GM20431 (cell line): ENCODE measurements around the gene GRIK2.
"Not testable (repeated sequence)": the region's sequence is repeated elsewhere in the genome, so short reads cannot be mapped to it uniquely, and the experiment has no call there.

Experiments
- in situ Hi-C: fragments of 300-500 bp; cut with MseI, MboI; formaldehyde crosslinking; loops from one replicate; pipeline ENCODE4 v1.15.0; 2020; ENCODE audit warnings: low sequenced_read_pairs; ENCODE audit not compliant: unreplicated experiment

The GRIK2 gene

GRCh38 chr6:101605874-101606273, 212.4 kb downstream of the GRIK2 start:
- in situ Hi-C loops: no loop called here

DNA sequence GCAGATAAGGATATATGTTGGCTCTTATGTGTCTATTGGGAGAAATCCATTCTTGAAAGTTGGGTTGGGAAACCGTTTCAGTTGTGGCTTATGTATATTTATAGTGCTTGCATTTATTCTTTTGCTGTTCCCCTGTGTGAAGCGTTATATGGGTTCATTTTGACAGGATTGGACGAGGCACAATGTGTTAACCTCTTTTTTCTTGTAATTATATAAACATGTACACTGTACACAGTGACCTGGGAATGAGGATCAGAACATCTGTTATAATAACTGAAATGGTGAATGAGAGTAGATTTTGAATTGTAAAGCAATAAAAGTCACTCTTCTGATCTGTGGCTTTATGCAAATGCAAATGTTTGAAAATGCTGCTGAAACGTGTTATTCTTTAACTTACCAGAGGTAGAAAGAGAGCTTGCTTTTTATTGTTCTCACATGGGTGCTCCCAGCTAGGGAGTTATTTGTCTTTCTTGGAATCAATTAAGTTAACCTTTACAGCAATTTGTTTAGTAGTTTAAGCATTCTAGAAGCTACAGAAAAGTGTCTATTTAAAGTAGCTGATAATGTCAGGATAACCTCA, 213.7 kb downstream of the GRIK2 start:
- in situ Hi-C loops: no loop called here

- in situ Hi-C loops: no loop called here
Measured at GRCh38 chr6:101608703-101609102, 215.2 kb downstream of the GRIK2 start.

- in situ Hi-C loops: no loop called here
Measured at GRCh38 chr6:101613556-101613955, 220.0 kb downstream of the GRIK2 start.

GRCh38 chr6:101614774-101615173, 221.3 kb downstream of the GRIK2 start:
- in situ Hi-C loops: no loop called here

DNA sequence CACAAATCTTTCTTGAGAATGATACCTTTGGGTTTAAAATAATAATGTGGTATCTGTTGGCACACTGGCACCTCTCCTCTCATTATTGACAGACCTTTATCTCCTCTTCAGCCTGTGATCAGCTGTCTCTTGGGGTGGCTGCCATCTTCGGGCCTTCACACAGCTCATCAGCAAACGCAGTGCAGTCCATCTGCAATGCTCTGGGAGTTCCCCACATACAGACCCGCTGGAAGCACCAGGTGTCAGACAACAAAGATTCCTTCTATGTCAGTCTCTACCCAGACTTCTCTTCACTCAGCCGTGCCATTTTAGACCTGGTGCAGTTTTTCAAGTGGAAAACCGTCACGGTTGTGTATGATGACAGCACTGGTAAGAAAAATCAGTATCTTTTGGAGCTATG, 232.8 kb downstream of the GRIK2 start:
- in situ Hi-C loops: no loop called here

- in situ Hi-C loops: no loop called here
Measured at GRCh38 chr6:101630941-101631340, 237.4 kb downstream of the GRIK2 start.

DNA sequence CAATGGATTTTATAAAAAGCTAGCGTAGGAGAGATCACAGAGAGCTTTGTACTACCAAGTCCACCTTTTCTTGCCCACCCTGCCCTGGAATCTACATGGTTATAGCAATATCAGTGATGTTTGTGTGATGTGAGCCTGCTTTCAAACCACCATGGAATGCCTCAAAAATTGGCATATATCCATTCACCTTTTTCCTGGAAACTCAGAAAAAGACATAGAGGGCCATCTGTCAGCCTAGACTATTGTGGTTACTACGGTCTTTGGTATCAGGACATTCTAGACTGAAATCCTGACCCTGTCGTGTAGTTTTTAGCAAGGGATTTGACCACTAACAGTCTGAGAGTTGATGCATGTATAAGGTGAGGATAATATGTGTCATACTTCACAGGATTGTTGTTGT, 239.6 kb downstream of the GRIK2 start:
- in situ Hi-C loops: no loop called here

DNA sequence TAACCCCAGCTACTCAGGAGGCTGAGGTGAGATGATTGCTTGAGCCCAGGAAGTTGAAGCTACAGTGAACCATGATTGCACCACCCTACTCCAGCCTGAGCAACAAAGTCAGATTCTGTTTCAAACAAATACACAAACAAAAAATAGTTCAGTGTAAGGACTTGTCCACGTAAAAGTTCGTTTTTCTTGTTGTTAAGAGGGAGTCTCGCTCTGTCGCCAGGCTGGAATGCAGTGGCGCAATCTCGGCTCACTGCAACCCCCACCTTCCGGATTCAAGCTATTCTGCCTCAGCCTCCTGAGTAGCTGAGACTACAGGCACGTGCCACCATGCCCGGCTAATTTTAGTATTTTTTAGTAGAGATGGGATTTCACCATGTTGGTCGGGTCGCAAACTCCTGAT, 245.4 kb downstream of the GRIK2 start:
- in situ Hi-C loops: not testable (repeated sequence)

DNA sequence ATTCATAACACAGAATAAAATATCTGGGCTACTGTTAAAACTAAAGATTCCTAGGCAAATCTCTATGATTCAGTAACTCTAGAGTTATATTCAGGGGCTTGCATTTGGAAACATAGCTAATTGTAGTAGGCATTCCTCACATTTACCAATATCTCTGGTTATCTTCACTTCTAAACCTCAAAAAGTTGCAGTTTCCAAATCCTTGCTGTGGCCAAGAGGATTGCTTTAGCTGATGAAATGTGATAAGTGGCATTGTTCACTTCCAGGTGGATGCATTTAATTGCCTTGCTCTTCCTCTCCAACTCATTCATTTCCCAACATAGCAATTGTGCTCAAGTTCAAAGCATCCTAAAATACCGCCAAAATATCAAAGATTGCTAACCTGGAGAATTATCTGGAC, 246.6 kb downstream of the GRIK2 start:
- in situ Hi-C loops: no loop called here

DNA sequence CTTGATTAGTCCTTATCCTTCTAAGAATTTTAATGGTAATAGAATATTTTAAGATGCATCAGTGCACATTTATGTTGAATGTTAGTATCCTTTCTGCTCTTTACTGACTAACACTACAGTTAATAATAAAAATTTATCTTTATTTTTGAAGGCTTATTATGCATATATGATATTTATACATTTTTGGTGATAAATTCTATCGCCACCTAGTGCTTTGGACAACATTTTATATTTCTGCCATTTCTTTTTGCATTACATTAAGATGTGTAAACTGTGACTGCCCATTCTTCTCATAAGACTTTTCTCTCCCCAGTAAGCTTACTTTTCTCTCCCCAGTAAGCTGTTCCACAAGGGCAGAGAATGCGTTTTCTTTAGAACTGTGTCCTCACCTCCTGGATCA, 252.3 kb downstream of the GRIK2 start:
- in situ Hi-C loops: no loop called here

- in situ Hi-C loops: no loop called here
Measured at GRCh38 chr6:101650402-101651100, 257.0 kb downstream of the GRIK2 start.

DNA sequence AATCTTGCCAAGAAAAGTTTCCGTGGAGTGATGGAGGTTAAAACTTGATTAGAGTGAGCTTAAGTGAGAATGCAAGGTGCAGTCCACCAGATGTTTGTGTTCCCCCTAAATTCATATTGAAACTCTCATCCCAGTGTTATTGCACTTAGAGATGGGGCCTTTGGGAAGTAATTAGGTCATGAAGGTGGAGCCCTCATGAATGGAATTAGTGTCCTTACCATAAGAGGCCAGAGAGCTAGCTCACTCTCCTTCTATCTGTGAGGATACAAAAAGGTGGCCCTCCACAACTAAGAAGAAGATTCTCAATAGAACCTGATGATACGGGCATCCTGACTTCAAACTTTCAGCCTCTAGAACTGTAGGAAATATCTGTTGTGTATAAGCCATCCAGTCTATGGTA, 258.6 kb downstream of the GRIK2 start:
- in situ Hi-C loops: no loop called here

DNA sequence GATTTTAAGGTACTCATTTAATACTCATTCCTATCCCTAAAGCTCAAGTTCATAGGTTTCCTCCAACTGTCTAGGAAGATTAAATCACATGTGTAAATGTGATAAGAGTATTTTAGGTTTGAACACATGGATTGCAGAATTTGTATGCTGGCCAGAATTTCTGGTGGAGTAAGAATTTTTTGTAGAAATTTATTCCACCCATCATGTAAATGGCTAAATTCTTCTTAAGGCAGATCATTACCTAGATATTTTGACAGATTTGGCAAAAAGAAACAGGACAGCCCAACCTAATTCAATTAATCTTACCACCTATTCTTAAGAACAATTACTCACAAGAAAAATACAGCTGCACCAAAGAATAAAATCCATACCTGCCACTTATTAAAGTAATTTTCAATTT, 261.6 kb downstream of the GRIK2 start:
- in situ Hi-C loops: no loop called here

DNA sequence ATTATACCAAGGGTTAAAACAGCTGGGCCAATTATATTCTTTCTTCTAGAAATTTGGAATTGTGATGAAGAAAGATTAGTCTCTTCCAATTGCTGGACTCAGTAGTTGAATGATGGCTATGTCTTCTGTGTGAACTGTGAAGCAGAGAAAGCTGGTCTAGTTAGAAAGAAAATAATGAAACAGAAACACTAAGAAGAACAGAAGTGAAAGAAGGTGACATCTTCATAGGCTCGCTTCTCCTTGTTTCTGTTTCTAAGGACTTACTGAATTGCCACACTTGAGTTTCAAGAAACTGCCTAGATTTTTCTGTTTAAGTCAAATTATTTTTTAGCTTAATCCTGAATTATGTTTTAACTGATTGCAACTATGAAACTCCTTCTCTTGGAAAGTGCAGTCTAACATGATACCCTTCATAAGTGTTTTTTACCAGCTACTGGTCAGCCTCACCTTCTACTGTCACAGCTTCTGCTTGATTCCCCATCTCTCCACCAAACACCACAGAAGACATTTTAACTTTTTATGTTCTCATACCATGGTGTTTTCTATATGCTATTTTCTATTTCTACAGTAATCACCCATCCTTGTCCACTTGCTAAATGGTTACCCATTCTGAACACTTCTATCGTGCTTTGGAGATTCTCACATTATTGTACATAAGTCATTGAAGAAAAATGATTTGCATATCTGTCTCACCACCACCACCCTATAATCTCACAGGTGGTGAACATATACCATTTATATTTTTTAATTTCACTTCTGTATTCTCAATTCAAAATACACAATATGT, 268.8 kb downstream of the GRIK2 start:
- in situ Hi-C loops: no loop called here

- in situ Hi-C loops: no loop called here
Measured at GRCh38 chr6:101663100-101663499, 269.6 kb downstream of the GRIK2 start.

GRCh38 chr6:101666256-101666655, 272.7 kb downstream of the GRIK2 start:
- in situ Hi-C loops: no loop called here

DNA sequence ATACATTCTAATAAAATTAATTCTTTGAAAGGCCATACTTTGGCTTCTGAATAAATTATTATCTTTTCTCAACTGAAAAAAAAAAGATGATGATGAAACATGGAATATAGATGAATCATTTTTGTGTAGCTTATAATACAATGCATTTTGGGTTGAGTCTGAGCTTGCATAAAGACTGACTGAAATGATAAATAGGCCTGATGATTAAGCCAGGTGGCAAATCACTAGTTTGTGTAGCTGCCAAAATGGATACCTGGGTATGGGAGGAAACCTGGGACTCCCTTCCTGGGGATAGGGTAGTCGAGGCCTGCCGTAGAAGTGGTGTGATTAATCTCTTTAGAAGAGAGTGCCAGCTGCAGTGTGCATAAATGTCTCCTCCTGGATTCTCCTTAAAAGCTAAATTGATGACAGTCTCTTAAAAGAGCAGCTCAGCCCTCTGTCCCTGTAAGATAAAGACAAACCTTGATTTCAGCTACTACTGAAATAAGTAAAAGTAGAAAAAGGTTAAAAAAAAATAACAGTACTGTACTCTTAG, 275.1 kb downstream of the GRIK2 start:
- in situ Hi-C loops: no loop called here

GRCh38 chr6:101676187-101676586, 282.7 kb downstream of the GRIK2 start:
- in situ Hi-C loops: no loop called here

GRCh38 chr6:101682937-101683336, 289.4 kb downstream of the GRIK2 start:
- in situ Hi-C loops: no loop called here

DNA sequence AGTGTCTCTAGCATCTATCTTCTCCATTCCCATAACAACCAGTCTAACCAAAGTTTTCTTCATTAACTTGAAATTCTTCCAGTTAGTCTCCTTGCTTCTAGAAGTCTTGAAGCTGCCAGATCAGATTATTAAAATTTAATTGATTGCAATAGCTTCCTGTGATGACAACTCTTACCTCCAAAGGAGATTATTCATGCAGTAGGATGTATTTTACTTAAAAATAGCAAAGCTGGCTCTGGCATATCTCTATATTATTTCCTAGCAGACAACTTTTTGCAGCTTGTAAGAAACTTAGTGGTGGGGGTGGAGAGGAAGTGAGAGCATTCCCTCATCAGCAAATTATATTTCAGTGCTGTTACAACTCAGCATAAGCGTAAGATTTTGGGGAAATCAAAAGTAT, 290.4 kb downstream of the GRIK2 start:
- in situ Hi-C loops: no loop called here
